NCI-H2171 (cell line): Measurements from ENCODE around the gene NEURL4.
A peak's percentile ranks its signal among the peaks of the same experiment; 100 is the strongest.

Experiments used
- DNase-seq: peaks from one replicate; lab custom pipeline; 2025; lab: John Stamatoyannopoulos, UW

NEURL4 gene

DNA sequence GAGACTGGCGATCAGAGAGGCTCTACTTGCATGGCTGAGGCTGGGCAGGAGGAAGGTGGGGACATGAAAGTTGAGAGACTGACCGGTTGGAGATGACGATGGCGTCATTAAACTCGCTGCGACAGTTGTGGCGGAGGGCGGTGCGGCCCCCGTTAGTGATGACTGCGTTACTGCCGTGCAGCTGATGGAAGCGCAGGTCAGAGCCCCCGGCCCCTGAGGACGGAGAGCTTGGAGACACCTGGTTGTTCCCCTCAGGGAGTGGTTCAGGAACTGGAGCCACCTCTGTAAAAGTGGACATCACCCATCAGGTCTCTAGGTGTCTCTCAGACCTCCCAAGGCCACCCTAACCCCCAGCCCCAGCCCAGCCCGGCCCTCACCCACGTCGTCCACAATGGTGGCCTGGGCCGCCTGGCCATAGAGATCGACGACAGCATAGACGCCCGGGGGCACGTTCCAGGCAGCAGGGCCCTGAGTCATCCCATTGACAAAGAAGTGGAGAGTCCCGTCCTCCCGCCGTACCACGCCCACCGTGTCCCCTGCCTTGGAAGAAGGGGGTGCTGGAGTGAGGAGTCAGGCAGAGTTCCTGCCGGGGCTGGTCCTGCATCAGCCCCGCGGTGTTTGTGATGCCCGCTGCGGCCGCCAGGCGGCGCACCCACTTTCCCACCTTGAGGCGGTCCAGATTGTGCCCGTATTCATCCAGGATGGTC is 5.3 kb downstream of the NEURL4 start:
- no peak for DNase-seq

GRCh38 chr17:7322520-7323194 is 6.5 kb downstream of the NEURL4 start:
- no peak for DNase-seq

- no peak for DNase-seq
Measured at GRCh38 chr17:7321466-7321865, 7.7 kb downstream of the NEURL4 start.

DNA sequence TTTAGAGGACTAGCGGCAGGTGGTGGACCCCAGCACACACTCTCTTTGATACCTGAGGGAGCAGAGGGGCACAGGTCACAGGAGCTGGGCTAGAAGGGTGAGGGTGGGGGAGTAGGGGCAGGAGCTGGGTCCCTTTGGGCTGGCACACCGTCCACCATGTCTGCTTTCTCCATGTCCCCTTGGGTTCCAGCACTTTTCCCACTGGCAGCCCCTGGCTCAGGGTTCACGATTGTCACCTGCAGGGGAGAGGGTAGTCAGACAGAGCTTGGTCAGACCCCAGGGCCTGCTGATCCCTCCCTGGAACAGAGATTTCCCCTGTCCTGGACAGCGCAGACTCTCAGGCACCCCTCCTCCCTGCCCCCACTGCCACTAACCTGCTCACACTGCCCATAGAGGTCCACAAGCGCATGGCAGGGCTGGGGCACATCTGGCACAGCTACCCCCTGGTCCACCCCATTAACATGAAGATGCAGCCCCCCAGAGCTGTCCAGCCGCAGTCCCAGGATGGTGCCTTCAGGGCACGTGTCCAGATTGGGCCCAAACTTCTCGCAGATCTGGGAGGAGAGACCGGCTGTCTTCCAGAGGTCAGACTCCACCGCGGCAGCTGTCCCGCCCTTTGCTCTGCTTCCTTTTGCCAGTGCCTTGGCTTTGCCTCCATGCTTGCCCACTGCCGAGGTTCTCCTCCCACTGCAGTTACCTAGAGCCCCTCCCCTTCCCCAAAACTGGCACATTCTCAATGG is 10.8 kb downstream of the NEURL4 start:
- DNase-seq, result no peak

DNA sequence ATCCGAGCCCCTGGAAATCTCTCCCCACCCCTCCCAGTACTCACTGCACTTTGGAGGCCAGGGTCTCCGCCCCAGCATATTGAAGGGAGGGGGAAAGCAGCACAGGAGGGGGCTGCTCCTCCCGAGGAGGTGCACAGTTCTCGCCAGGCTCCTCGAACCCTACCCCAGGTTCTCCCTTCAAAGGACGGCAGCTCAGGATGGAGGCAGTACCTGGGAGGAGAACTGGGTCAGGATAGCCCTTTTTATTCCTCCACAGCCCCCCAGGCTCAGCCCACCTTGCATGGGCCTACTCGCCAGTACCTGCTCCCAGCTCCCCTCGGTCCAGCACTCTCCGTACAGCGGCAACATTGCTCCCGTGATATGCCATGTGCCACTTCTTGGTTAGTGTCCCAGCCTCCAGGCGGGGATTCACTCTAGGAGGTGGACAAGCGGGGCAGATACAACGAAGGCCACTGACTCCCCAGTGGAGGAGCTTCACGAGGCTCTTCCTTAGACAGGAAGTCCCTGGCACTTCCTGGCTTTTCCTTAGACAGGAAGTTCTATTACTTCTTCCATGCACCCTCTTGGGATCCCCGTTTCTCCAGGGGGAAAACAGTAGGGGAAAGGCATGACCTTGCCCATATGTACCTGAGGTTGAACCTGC is 11.9 kb downstream of the NEURL4 start:
- DNase-seq, result no peak

DNA sequence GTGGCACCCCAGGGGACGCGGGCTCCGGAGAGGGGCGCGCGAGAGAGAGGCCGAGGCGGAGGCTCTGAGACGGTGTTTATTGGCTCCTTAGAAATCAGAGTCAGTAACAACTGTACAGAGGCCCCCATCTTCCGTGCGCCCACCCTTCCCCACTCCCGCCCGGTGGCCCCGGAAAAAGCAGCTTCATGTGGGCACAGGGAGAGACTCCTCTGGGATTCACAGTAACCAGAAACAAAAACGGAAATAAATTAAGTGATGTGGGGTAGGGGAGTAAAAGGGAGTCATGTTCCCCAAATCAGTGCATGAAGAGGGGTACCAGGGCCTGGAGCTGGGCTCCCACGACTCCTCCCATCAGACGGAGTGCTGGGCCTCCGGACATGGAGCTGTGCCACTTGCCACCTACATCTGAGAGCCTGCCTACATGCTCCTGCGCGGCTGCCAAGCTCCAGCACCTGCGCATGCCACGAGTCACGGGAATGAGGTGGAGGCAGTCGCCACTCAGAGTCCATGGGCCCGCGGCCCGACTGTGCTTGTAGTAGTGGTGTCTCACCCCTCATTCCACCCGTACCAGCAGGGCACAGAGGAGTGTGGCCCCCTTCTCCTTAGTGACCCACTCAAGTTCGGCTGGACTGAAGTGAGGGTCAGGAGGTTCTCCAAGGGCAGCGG is 13.4 kb downstream of the NEURL4 start:
- no peak for DNase-seq

- peak; percentile 92 for DNase-seq
Measured at GRCh38 chr17:7314719-7315569, 14.2 kb downstream of the NEURL4 start, which contains the start of gene GPS2. TSS of gene GPS2 (minus strand) at chr17:7315360. CDS start at chr17:7315052, 308 bp downstream.

GRCh38 chr17:7313890-7314718 is 15.0 kb downstream of the NEURL4 start:
- DNase-seq, result no peak

DNA sequence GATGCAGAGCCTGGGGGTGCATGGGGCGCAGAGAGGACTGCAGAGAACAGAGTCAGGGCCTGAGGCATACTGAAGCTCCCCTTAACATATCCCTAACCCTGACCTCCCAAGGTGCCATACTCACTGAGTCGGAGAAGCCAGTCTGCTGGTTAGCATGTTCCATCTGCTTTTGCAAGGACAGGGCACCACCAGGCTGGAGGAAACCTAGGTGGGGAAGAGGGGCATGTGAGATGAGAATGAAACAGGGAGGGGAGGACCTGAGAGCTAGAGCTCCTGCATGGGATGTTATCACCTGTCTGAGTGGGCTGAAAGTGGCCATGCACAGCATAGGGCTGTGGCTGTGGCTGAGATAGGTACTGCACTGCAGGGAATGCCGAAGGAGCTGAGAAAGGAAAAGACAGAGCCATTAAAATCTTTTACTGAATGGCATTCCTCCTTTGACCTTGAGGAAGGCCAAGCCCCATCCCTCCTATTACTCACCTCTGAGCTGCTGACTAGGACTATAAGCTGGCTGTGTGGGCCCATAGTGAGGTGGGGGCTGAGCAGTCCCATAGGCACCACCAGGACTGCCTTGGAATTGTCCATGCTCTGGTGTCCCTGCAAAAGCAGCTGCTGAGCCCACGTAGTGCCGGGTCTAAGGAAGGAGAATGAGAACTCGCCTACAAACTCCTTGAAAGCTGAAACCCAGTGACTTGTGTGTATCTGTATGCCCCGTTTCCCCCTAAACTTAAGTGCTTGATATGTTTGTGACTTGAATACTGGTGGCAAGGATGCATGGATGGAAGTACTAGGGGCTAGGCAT is 15.8 kb downstream of the NEURL4 start:
- DNase-seq, result no peak

DNA sequence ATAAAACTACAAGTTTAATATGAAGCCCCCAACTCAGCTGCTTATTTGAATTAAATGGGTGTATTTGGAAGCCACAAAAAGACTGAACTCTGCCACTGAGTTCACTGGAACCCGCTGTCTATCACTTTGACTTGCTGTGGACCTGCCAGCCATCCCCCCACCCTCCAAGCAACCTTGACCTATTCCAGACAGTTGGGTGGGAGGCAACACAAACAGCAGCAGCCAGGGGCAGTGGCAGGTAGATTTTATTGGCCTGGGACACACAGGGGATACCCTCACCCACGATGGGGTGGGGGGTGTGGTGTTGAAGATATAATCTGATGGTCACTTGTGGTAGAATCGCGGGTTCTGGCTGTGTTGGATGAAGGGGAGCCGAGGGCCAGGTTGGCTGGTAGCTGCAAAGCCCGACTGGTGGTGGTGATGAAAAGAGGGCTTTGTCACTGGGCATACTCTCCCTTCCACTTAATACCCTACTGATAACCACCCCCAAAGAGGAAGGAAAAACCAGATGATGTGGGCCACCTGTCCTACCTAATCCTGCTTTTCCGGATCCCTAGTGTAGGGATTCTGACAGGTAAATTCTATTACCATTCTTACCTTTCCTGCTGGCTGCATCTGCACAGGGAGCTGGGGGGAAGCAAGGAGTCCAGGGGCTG is 16.6 kb downstream of the NEURL4 start:
- no peak for DNase-seq

DNA sequence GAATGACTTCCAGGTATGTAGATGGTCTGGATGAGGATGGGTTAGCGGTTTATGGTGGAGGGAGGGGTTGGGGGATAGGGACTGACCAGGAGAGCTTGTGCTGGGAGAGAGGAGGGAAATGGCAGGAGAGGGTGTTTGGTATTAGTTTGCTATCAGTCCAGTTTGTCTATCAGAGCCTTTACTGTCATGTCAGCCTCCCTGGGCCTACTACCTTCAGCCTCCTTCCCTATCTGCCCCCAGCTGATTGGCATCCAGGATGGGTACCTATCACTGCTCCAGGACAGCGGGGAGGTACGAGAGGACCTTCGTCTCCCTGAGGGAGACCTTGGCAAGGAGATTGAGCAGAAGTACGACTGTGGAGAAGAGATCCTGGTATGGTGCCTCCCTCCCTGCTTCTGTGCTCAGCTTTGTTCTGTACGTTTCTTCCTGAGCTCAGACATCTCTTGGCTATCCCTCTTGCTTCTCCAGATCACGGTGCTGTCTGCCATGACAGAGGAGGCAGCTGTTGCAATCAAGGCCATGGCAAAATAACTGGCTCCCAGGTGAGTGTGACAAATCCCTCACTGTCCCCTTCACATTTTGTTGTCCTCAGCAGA is 17.9 kb downstream of the NEURL4 start:
- DNase-seq, result no peak

- DNase-seq, result no peak
Measured at GRCh38 chr17:7309628-7310027, 19.5 kb downstream of the NEURL4 start.

DNA sequence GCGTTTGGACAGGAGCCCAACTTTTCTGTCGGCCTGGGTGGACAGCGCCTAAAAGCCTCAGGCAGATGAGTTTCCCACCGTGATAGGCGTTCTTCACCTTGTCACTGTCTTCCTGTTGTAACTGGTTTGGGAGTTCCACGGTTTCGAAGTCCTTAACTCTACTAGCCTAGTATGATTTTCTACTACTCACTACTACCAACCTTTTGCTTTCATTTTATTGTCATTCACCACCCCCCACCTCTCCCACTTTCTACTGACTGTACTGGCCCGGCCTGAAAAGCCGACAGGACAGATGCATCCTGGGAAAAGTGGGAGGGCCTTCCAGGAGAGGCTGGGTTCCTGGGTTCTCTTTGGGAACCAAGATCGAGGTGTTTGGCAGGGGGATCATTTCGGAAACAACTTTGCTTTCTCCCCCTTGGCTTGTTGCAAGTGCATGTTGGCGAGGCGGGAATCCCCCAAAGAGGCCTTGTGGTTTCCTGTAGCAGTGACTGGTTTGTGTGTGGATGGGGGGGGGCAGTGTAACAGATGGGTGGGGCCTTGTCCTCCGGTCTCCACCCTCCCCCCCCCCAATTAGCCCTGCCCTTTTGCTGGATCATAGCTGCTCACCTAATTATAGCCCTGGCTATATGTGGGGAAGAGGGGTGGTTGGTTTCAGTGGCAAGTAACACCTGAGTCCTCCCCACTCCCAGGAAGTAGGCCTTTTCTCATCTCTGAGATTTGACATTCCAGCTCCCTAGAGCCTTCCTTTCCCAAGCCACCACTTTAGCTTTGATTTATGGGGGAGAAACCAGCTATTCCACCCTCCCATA is 20.3 kb downstream of the NEURL4 start:
- DNase-seq, result peak; percentile 29

DNA sequence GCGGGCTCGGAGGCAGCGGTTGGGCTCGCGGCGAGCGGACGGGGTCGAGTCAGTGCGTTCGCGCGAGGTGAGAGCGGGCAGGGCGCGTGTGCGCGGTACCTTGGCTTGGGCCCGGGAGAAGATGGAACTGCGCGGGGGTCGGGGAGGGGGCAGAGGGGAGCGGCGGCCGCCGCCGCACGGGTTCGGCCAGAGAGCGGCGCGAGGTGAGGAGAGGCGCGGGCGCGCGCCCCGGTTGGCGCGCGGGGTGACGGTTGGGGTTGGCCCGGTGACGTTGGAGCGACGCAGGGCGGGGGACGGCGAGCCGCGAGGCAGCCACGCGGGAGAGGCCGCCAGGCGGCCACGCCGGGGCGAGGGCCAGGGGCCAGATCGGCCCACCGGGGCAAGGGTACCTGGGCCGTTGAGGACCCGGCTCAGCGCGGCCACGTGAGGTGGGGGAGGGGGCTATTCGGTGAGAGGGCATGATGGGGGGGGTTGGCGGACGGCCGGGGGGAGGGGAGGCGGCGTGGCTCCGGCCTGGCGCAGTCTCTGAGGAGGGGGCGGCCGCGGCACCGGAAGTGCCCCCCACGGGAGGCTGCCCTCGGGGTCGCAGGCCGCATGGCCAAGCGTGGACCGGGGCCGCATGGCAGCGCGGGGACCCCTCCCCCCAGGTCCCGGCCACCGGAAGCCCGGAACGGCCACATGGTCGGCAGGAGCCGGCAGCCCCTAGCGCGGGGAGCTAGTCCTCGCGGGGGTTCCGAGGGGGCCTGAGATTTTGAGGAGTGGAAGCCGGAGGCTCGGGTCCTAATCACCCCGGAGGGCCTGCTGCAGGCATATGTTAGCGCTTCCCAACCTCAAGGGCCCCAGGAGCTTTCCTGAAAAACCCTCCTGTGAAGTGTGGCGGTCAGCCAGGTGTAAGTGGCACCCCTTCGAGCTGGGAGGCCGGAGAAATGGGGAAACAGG is 21.2 kb downstream of the NEURL4 start:
- peak; percentile 23 for DNase-seq

DNA sequence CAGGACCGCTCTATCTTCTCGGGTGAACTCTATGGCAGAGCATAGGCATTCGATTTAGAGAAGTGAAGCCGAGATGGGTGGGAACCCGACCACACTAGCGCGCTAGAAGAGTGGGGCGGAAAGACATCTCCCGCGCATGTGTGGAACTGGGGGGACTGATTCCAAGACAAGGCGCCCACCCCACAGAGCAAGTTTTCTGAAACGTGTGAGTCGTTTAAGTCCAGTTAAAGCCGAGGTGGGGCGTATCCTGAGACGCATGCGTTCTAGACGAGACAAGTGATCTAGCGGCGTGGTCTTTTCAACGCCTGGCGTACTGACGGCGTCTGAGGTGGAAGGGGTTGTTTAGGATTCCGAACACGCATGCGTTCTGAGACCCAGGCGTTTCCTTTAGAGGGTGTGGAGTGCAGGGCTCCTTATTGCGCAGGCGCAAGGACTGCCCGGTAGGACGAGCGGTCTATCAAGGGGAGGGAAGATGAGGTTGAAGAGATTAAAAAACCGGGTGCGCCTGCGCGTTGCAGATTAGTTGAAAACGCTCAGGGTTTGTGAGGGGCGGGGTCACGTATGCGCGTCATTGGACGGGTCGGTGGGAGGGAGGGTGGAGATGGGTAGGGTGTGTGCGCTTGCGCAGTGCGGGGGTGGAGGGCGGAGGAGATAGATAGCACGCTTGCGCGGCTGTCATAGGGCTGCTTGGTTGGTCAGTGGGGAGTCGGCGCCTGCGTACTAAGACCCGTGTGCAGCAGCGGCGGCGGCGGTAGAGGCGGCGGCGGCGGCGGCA is 22.0 kb downstream of the NEURL4 start, which contains the start of gene EIF5A:
EIF5A (plus strand) TSS at position 718 of the 775 bp plus-strand sequence. CDS start 2,008 bp downstream, outside the sequence.
- peak; percentile 98 for DNase-seq
